ENCODE results near the gene NUFIP1. TPM values are rescaled to one million over a fixed set of nuclear protein-coding genes. Genes with fewer than 3 reads are reported as not detected.
A peak's percentile ranks its signal among the peaks of the same experiment; 100 is the strongest.

The NUFIP1 gene
- total RNA-seq, 2 experiments from 2014 or later, result 6.0 to 7.7 TPM

DNA sequence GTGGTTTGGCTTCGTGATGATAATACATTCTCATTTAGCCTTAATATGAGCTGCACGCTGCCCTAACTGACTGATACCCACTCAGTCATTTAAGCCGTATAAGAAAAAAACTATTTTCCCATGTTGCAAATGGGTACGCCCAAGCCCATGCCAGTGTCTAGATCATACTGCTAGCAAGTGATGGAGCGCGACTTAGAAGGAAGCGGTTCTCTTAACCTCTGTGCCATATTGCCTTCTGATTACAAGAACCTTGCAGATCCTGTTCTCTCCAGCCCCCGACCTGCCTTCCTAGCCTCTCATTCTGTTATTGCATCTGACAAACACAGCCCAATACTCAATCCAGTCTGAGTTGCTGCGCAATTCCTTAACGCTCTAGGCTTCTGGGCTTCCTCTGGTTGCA, 670 bp upstream of the NUFIP1 start:
- CTCF ChIA-PET, result no interaction called here
- peaks cover 48% of the 10 kb centered on the region for H3K4me1 Mint-ChIP-seq
- peaks cover 13% of the 10 kb centered on the region for H3K36me3 Mint-ChIP-seq

DNA sequence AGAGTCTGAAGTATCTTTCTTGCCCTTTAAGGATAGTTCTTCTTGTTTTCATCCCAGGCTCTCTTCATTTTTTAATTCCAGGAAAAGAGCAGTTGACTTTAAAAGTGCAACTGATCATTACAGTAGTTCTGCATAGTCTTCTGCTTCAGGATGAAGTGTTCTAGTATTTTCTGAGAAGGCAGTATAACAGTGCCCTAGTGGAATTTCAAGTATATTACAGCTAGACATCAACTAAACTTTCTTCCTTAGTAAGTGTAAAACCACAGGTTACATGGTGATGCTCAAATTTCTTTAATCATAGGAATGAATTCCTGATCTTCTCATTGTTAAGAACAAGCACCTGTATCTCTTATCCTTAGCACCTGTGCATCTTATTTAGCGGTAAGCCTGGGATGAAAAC, 10.9 kb downstream of the NUFIP1 start:
- Mint-ChIP-seq H3K4me3 (no peak overlapping the region), H3K9me3 (ENCODE audit: low read depth) (no peaks in the 10 kb centered on the region), H3K36me3 (peaks cover 15% of the 10 kb centered on the region), H3K4me1 (no peaks in the 10 kb centered on the region), H3K27ac (no peak overlapping the region), H3K27me3 (no peaks in the 10 kb centered on the region)
- CTCF ChIA-PET, result no interaction called here
- ATAC-seq, result no peak
- no peak for DNase-seq

More for the DNA sequence above, 670 bp upstream of the NUFIP1 start:
- DNase-seq (peak; percentile 45), ATAC-seq (peak; percentile 11)
- Mint-ChIP-seq H3K27ac (peak overlapping the region; percentile 99), H3K4me3 (peak overlapping the region; percentile 99), H3K27me3 (no peaks in the 10 kb centered on the region), H3K9me3 (ENCODE audit: low read depth) (no peaks in the 10 kb centered on the region)

DNA sequence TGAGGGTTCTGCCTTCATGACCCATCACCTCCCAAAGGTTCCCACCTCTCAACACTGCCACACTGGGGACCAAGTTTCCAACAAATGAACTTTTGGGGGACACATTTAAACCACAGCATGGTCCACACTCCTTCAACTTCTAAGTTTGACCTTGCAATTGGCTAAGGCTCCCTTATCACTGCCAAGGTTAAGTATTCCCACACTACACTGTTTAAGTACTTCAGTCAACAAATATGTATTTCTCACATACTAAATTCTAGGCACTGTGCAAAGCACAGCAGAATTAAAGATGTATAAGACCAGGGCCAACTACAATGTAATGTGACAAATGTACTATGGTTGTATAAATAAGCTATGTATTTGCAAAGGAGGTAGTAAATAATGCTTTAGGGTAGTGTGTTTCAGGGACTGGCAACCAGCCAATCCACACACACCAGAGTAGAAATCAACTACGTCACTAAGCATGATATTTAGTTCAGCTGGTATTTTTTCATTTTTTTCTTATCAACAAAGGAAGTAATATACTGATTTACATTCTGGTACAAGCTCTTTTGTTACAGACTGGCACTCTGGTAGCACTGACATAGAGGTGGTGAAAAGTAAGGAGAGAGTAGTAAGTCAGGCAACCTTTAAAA, 12.2 kb downstream of the NUFIP1 start:
- Mint-ChIP-seq H3K9me3 (ENCODE audit: low read depth) (no peaks in the 10 kb centered on the region), H3K27ac (no peak overlapping the region), H3K4me1 (no peaks in the 10 kb centered on the region), H3K27me3 (no peaks in the 10 kb centered on the region), H3K4me3 (no peak overlapping the region), H3K36me3 (peaks cover 15% of the 10 kb centered on the region)
- DNase-seq (no peak), ATAC-seq (no peak)
- CTCF ChIA-PET, result no interaction called here

DNA sequence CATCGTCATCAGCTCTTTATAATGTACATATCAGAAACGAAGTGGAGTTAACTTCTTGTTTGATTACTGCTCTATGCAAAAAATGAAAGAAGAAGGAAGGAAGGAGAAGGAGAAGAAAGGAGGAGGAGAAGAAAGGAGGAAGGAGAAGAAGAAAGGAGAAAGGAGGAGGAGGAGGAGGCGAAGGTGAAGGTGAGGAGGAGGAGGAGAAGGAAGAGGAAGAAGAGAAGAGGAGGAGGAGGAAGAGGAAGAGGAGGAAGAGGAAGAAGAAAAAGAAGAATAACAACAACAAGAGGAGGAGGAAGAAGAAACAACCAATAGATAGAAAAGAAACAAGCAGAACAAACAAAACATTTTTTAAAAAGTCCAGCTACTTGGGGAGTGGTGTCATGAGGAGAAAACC, 13.1 kb downstream of the NUFIP1 start:
- H3K4me1 Mint-ChIP-seq, result no peaks in the 10 kb centered on the region
- H3K27me3 Mint-ChIP-seq, result no peaks in the 10 kb centered on the region
- no peak overlapping the region for H3K4me3 Mint-ChIP-seq
- CTCF ChIA-PET, result interaction anchor here (1.1 kb wide), 1 partner anchor 11 kb away, joined by 3 read pairs; no protein-coding TSS in a partner anchor
- ATAC-seq (no peak), DNase-seq (no peak)
- no peaks in the 10 kb centered on the region for H3K9me3 Mint-ChIP-seq (ENCODE audit: low read depth)
- no peak overlapping the region for H3K27ac Mint-ChIP-seq
- H3K36me3 Mint-ChIP-seq, result peaks cover 15% of the 10 kb centered on the region

DNA sequence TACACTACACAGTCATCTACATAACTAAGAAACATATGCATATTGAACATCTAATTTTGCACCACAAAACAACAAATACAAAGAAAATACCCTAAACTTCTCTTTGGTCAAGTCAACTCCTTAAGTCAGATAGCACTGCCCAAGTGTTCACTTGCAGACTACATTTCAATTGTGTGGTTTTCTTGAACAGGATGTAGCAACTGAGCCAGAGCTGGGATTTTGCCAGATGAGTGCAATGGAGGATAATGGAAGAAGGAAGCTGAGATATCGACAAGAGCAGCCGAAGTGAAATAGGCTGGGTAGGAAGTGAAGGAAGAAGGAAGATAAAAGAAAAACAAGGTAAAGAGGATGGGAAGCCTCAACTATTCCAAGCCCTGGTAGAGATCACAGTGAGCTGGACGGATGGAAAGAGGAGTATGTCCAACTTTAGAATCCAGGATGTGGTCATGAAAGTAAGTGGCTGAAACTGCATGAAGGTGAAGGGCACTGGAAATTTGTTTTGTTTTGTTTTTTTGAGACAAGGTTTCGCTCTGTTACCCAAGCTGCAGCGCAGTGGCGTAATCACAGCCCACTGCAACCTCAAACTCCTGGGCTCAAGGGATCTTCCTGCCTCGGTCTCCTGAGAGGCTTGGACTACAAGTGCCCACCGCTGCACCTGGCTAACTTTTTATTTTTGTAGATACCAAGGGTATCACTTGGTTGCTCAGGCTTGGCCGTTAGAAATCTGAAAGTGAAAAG, 15.0 kb downstream of the NUFIP1 start:
- Mint-ChIP-seq H3K27ac (no peak overlapping the region), H3K4me1 (no peaks in the 10 kb centered on the region), H3K27me3 (no peaks in the 10 kb centered on the region)

DNA sequence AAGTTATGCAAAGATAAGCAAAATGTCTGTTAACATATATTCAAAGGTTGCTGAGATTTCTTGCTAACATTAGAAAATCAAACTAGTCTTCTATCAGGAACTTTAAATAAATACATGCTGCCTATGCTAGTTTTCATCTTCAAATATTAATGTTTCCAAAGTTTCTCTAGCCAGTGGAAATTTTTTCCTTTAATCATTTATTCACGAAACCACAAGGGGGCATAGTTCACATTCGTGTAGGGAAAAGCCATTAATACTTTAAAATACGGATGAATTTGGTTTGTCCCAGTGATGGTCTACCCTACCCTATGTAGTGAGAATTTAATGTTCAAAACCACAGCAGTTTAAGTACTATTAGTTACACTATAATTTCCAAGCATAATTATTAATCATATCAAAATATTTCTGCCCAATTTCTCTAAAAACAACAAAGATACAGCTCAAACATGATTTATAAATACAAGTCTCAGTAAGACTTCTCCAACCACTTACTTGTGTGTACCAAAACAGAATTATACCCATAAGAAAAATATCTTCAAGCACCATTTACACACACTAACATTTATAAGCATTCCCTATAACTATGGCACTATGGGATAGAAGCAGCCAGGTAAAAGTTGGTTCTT, 16.2 kb downstream of the NUFIP1 start:
- H3K27me3 Mint-ChIP-seq, result no peaks in the 10 kb centered on the region
- no peaks in the 10 kb centered on the region for H3K9me3 Mint-ChIP-seq (ENCODE audit: low read depth)
- no peak overlapping the region for H3K27ac Mint-ChIP-seq
- no peak for ATAC-seq
- peaks cover 5% of the 10 kb centered on the region for H3K36me3 Mint-ChIP-seq
- no peak overlapping the region for H3K4me3 Mint-ChIP-seq
- no peaks in the 10 kb centered on the region for H3K4me1 Mint-ChIP-seq
- CTCF ChIA-PET, result interaction anchor here (0.8 to 1.6 kb wide), 4 partner anchors 14 to 338 kb away, joined by 3 to 4 read pairs (median 3); no protein-coding TSS in a partner anchor
- DNase-seq, result no peak

More for the DNA sequence above, 15.0 kb downstream of the NUFIP1 start:
- DNase-seq, result no peak
- Mint-ChIP-seq H3K9me3 (ENCODE audit: low read depth) (no peaks in the 10 kb centered on the region), H3K36me3 (peaks cover 11% of the 10 kb centered on the region), H3K4me3 (no peak overlapping the region)
- ATAC-seq, result no peak
- CTCF ChIA-PET, result interaction anchor here (0.8 to 1.8 kb wide), 6 partner anchors 9 to 495 kb away, joined by 3 to 4 read pairs (median 3); no protein-coding TSS in a partner anchor

- peaks cover 3% of the 10 kb centered on the region for H3K36me3 Mint-ChIP-seq
- H3K4me1 Mint-ChIP-seq, result no peaks in the 10 kb centered on the region
- no peak overlapping the region for H3K4me3 Mint-ChIP-seq
- DNase-seq (no peak), ATAC-seq (no peak)
- no peaks in the 10 kb centered on the region for H3K9me3 Mint-ChIP-seq (ENCODE audit: low read depth)
- CTCF ChIA-PET, result interaction anchor here (1.2 to 2.8 kb wide), 2 partner anchors 337 to 489 kb away, joined by 3 to 15 read pairs; no protein-coding TSS in a partner anchor
- no peaks in the 10 kb centered on the region for H3K27me3 Mint-ChIP-seq
- H3K27ac Mint-ChIP-seq, result no peak overlapping the region
These were observed 17.3 kb downstream of the NUFIP1 start for GRCh38 chr13:44971656-44972595.

- Mint-ChIP-seq H3K27ac (no peak overlapping the region), H3K9me3 (ENCODE audit: low read depth) (peaks cover 2% of the 10 kb centered on the region), H3K4me1 (no peaks in the 10 kb centered on the region), H3K27me3 (no peaks in the 10 kb centered on the region), H3K36me3 (peaks cover 12% of the 10 kb centered on the region), H3K4me3 (no peak overlapping the region)
- no peak for ATAC-seq
- no peak for DNase-seq
- CTCF ChIA-PET, result interaction anchor here (0.8 to 2.8 kb wide), 4 partner anchors 11 to 490 kb away, joined by 3 to 15 read pairs (median 6); no protein-coding TSS in a partner anchor
These were observed 19.5 kb downstream of the NUFIP1 start for GRCh38 chr13:44969551-44970484.

DNA sequence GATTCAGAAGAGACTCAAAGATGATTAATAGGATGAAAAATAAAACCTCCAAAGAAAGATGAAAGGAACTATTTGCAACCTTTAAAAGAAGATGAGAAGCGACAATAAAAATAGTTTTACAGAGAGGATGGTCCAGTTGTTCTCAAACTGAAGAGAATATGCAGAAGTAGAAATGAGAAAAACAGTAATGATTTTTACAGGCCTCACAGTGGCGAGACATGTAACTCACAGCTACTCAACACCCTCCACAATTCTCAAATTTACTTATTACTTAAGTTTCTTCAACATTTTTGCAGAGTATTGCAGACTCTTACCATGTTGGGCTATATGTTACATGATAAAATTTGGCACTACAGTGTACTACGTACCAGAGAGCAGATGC, 20.8 kb downstream of the NUFIP1 start:
- ATAC-seq, result no peak

DNA sequence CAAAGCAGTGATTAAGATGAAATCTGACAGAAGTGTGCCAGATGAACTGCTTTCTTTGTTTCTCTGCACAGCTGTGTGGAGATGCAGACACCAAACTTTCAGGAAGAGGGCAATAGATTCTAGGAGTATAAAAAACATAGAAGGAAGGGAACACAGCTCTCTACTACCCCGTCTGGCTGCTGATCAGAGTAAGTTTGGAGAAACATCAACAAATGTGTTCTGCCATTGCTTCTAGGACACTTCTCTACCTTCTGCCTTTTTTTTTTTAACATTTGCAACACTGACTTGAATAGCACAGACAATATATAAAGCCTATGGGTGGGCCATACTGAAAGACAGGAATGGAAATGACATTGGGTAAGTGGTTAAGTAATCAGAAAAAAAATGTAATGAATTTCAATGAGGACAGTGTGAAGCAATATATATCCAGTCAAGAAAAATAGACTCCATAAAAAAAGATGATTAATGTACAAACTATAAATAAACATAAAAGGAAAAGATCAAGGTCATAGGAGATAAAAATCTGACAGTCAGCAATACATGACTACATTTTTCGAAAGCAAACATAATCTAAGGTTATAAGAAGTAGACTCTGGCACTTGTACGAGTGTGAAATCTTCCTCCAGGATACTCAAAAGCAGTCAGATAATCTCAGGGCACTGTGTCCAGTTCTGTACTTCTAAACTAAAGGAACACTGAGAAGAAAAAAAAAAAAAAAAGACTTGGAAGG, 21.4 kb downstream of the NUFIP1 start:
- Mint-ChIP-seq H3K9me3 (ENCODE audit: low read depth) (peaks cover 4% of the 10 kb centered on the region), H3K36me3 (peaks cover 31% of the 10 kb centered on the region), H3K27ac (no peak overlapping the region), H3K4me1 (no peaks in the 10 kb centered on the region), H3K27me3 (no peaks in the 10 kb centered on the region), H3K4me3 (no peak overlapping the region)
- CTCF ChIA-PET, result no interaction called here
- no peak for DNase-seq
- ATAC-seq, result no peak

More for the DNA sequence above, 20.8 kb downstream of the NUFIP1 start:
- no peak overlapping the region for H3K4me3 Mint-ChIP-seq
- no peak for DNase-seq
- H3K27ac Mint-ChIP-seq, result no peak overlapping the region
- no peaks in the 10 kb centered on the region for H3K4me1 Mint-ChIP-seq
- CTCF ChIA-PET, result no interaction called here
- H3K27me3 Mint-ChIP-seq, result no peaks in the 10 kb centered on the region
- peaks cover 26% of the 10 kb centered on the region for H3K36me3 Mint-ChIP-seq
- H3K9me3 Mint-ChIP-seq (ENCODE audit: low read depth), result peaks cover 2% of the 10 kb centered on the region

- Mint-ChIP-seq H3K4me3 (no peak overlapping the region), H3K4me1 (no peaks in the 10 kb centered on the region), H3K27ac (no peak overlapping the region), H3K27me3 (no peaks in the 10 kb centered on the region), H3K9me3 (ENCODE audit: low read depth) (peaks cover 16% of the 10 kb centered on the region), H3K36me3 (peaks cover 58% of the 10 kb centered on the region)
- no peak for DNase-seq
- CTCF ChIA-PET, result no interaction called here
- ATAC-seq, result no peak
These were observed 27.3 kb downstream of the NUFIP1 start for GRCh38 chr13:44961997-44962396.
